A549 (cell line): Measurements from ENCODE around the gene TRIM71.

Source experiments
- CTCF ChIP-seq: fragments of >200 bp; sonication (Bioruptor Twin); formaldehyde crosslinking; IDR thresholded peaks from 3 replicates; pipeline ENCODE4 v1.5.1; 2016
- EP300 ChIP-seq, 2 experiments: fragments of >200 bp; sonication (Bioruptor Twin); formaldehyde crosslinking; IDR thresholded peaks; 2 replicates in 1 of 2; 3 replicates in 1 of 2; pipeline ENCODE4 v1.6.1; 2016 to 2017
- MAX ChIP-seq: IDR thresholded peaks from 2 replicates; pipeline ENCODE4 v1.6.1; 2012
- MYC ChIP-seq: IDR thresholded peaks from 2 replicates; pipeline ENCODE4 v1.6.1; 2012; ENCODE audit warnings: mild to moderate bottlenecking, inconsistent platforms, low read length, improper control_type of control experiment, borderline replicate concordance
- TFCP2L1 ChIP-seq: fragments of 250-450 bp; sonication (Bioruptor Pico); IDR thresholded peaks from 2 replicates; pipeline ENCODE4 v1.5.0; 2021; ENCODE audit warnings: mild to moderate bottlenecking
- ZFP36 ChIP-seq: fragments of 450-650 bp; IDR thresholded peaks from 2 replicates; pipeline ENCODE4 v1.6.1; 2014; ENCODE audit warnings: borderline replicate concordance; ENCODE audit not compliant: partially characterized antibody
- ZSCAN20 ChIP-seq: fragments of 250-450 bp; sonication (Bioruptor Pico); IDR thresholded peaks from 2 replicates; pipeline ENCODE4 v1.8.0; 2022; ENCODE audit warnings: mild to moderate bottlenecking, moderate library complexity
- TF ChIP-seq, protein P1 (sequence below): fragments of 450-650 bp; IDR thresholded peaks from 2 replicates; pipeline ENCODE4 v1.6.1; 2014; ENCODE audit warnings: antibody characterized with exemption

DNA sequence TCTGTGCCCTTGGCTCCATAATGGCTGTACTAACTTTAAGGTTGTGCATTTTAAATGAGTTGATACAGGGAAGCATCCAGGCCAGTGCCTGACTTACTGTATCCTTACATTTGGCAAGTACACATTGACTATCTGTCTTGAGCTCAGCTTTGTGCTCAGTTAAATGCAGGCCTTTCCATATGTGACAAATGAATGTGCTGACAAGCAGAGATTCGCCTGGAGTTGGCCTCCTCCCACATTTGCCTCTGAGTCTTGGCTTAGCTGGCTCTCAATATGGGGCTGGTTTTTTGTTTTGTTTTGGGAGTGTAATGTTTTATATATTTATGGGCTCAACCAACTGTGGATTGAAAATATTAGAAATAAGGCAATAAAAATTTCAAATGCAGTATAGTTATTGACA, 29.7 kb downstream of the TRIM71 start:
- TF ChIP-seq CTCF, result no peak
- TF ChIP-seq ZSCAN20 (CRISPR knock-in tag), result no peak
- TF ChIP-seq MYC, result no peak
- no peak for TF ChIP-seq ZFP36
- no peak for TF ChIP-seq MAX
- TF ChIP-seq EP300 (IDR thresholded peaks at IDR 0.05), result no peak
- TF ChIP-seq, protein P1, sequence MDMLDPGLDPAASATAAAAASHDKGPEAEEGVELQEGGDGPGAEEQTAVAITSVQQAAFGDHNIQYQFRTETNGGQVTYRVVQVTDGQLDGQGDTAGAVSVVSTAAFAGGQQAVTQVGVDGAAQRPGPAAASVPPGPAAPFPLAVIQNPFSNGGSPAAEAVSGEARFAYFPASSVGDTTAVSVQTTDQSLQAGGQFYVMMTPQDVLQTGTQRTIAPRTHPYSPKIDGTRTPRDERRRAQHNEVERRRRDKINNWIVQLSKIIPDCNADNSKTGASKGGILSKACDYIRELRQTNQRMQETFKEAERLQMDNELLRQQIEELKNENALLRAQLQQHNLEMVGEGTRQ, result no peak
- no peak for TF ChIP-seq TFCP2L1 (CRISPR knock-in tag)
